IPS-18a (cell line): Measurements from ENCODE around the gene DMRTB1.

Experiments used
- H3K27ac ChIP-seq: one replicate; pipeline ENCODE4 v1.5.1; 2013; ENCODE audit warnings: low read length
- H3K27me3 ChIP-seq: one replicate; pipeline ENCODE4 v1.6.1; 2013; ENCODE audit warnings: mild to moderate bottlenecking, low read length; ENCODE audit not compliant: control insufficient read depth, insufficient read depth
- H3K36me3 ChIP-seq: one replicate; pipeline ENCODE4 v1.6.1; 2013; ENCODE audit warnings: low read depth, low read length; ENCODE audit not compliant: control insufficient read depth
- H3K4me1 ChIP-seq: one replicate; pipeline ENCODE4 v1.6.1; 2013; ENCODE audit warnings: low read depth, low read length; ENCODE audit not compliant: control insufficient read depth
- H3K4me3 ChIP-seq: one replicate; pipeline ENCODE4 v1.5.1; 2013; ENCODE audit warnings: low read length
- H3K9ac ChIP-seq: one replicate; pipeline ENCODE4 v1.6.1; 2013; ENCODE audit warnings: mild to moderate bottlenecking, low read length, moderate library complexity
- H3K9me3 ChIP-seq: one replicate; pipeline ENCODE4 v1.6.1; 2013; ENCODE audit warnings: low read depth, low read length; ENCODE audit not compliant: control insufficient read depth

Gene DMRTB1

GRCh38 chr1:53459321-53460175 lies at the start of gene DMRTB1:
Gene DMRTB1 (plus strand): TSS chr1:53459399. CDS start chr1:53459454, 55 bp downstream.
- Histone ChIP-seq H3K27ac (no peak within 1 kb of the TSS), H3K36me3 (no peaks in the 10 kb centered on the region), H3K4me1 (peaks cover 3% of the 10 kb centered on the region), H3K9me3 (no peaks in the 10 kb centered on the region), H3K27me3 (no peaks in the 10 kb centered on the region), H3K9ac (no peak within 1 kb of the TSS), H3K4me3 (no peak within 1 kb of the TSS)

DNA sequence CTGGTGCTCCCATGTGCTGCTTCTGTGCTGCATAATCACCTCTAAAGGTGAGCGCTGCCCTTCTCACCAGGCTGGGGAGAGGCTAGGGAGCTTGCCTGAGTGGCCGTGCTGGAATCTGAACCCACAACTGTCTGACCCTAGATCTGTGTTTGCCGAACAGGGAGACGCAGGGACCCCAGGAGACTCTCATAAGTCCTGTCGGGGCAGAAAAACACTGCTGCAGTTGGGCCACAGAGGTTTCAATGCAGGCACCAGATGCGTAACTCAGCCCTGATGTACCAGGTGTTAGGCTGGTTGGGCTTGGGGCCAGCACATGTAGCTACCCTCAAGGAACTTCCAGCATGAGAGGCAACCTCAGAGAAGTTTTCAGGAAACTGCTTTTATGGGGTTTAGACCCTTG lies 49.5 kb upstream of the DMRTB1 start:
- Histone ChIP-seq H3K36me3 (no peaks in the 10 kb centered on the region), H3K27ac (no peak overlapping the region), H3K4me1 (peaks cover 8% of the 10 kb centered on the region), H3K9me3 (no peaks in the 10 kb centered on the region), H3K4me3 (no peak overlapping the region), H3K27me3 (no peaks in the 10 kb centered on the region), H3K9ac (no peak overlapping the region)

- no peak overlapping the region for H3K4me3 ChIP-seq
- H3K27ac ChIP-seq, result no peak overlapping the region
- H3K36me3 ChIP-seq, result no peaks in the 10 kb centered on the region
- H3K27me3 ChIP-seq, result no peaks in the 10 kb centered on the region
- peaks cover 8% of the 10 kb centered on the region for H3K4me1 ChIP-seq
- H3K9ac ChIP-seq, result no peak overlapping the region
- H3K9me3 ChIP-seq, result no peaks in the 10 kb centered on the region
These were observed 49.1 kb upstream of the DMRTB1 start for GRCh38 chr1:53410100-53410541.

DNA sequence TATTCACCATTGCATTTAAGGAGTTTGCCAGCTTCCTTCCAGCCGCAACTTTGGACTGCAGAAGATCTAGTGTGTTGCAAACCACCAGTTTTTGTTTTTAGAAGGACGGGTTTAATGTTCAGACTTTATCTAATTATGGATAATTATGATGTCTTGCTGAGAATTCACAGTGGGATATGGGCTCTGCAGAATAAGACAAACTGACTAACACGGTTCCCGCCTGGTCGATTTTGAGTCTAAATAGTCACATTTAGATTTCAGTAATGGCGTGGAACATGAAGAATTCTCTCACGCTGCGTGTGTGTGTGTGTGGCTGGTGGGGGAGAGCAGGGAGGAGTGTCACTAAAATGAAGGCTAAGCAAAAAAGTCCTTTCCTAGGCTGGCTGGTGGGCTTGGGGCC lies 48.5 kb upstream of the DMRTB1 start:
- Histone ChIP-seq H3K27me3 (no peaks in the 10 kb centered on the region), H3K27ac (no peak overlapping the region), H3K4me1 (peaks cover 8% of the 10 kb centered on the region), H3K4me3 (no peak overlapping the region), H3K9me3 (no peaks in the 10 kb centered on the region), H3K36me3 (no peaks in the 10 kb centered on the region), H3K9ac (no peak overlapping the region)

DNA sequence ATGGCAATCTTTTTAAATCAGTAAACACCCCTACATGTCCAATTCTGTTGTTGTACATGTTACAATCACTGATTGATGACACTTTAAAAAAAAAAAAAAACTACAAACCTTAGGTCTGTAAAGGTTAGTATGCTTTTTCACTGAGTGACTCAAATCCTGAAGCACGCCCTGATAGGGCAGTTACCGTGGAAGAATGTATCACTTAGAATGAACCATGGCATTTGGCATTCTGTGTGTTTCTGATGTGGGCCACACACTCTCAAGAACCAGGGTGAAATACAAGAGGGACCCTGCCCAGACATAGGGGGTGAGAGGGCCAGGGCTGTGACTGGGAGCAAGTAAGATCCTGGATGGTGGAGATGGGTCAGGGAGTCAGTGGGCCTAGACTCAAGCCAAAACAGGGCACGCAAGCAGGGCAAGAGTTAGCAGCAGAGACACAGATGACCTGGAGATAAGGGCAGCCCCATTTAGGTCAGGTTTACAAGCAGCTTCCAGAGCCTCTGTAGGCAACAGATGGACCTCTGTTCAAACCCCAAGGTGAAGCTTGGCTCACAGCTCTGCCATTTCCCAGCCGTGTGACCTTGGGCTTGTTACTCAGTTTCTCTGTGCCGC lies 47.6 kb upstream of the DMRTB1 start:
- Histone ChIP-seq H3K4me1 (peaks cover 17% of the 10 kb centered on the region), H3K36me3 (no peaks in the 10 kb centered on the region), H3K27me3 (no peaks in the 10 kb centered on the region)

DNA sequence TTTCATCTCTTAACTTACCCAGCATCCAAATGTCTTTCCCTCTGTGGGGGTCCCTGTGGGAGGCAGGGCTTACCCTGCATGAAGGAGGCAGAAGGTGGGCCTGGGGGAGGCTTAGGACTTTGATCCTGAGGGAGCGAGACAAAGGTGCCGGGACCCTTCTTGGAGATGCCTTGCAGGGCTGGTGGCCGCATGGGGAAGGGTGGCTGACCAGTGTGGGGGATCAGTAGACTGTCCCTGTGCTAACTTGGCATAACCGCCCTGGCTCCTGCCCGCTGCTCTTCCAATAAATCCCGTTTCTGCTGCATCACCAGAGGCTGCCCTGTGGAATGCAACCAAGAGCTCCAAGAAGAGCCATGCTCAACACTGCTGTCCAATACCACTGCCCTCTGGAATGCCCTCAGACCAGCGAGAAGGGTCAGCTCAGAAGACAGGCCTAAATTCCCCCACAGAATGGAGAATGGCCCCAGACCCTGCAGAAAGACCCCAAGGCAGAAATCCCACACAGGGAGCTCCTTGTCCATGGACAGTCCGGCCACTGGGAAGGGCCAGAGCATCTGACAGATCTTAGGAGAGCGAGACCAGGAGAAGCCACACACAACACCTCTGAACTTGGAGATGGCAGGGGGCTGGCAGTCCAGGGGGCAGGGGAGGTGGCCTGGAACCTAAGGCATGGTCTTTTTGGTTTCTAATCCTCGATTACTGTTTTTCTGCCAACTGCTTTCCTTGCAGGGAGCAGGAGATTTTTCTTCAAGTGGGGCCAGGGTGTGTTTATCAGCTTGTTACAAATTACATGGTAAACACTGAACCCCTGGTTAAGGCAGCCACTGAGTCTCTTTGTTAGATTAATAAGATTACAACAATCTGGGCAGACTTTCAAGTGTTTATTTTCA lies 46.7 kb upstream of the DMRTB1 start:
- Histone ChIP-seq H3K27me3 (no peaks in the 10 kb centered on the region), H3K36me3 (no peaks in the 10 kb centered on the region), H3K27ac (no peak overlapping the region), H3K4me3 (no peak overlapping the region), H3K9me3 (no peaks in the 10 kb centered on the region), H3K4me1 (peaks cover 26% of the 10 kb centered on the region), H3K9ac (no peak overlapping the region)

More for the DNA sequence above, 47.6 kb upstream of the DMRTB1 start:
- Histone ChIP-seq H3K27ac (no peak overlapping the region), H3K9ac (no peak overlapping the region), H3K9me3 (no peaks in the 10 kb centered on the region), H3K4me3 (no peak overlapping the region)

DNA sequence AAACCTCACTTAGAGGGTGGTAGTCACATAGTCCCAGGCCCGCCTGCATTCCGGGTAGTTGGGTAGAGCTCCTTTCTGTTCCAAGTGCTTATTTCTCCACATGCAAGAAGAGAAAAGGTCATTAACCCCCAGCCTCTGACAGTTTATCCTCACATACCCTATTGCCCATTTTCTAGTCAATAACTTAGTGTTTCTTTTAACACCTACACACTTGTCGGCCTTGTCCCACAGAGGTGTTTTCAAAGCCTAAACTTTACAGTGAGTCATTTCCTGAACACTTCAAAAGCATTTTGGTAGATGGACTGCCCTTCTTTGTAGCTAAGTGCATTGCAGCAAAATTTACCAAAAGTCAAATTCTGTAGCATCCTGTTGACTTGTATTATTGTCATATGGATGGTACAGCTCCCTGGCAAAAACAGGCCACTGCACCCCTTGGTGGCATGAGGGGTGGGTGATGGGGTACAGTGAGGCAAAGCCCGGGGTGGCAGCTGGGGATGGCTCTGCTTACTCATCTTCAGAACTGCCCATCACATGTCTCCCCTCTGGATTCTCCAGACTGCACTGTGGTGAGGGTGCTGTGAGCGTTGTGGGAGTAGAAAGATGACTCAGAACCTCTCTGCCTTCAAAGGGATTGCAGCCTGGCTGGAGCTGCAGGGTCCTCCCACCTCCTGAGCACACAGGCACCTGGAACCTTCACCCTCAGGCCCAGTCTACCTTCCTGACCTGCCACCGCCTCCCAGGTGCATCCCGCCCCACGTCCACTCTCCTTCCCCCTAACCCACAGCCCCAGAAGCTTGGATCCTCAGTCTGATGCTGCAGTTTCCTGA lies 45.8 kb upstream of the DMRTB1 start:
- H3K27me3 ChIP-seq, result no peaks in the 10 kb centered on the region
- no peaks in the 10 kb centered on the region for H3K36me3 ChIP-seq
- H3K9ac ChIP-seq, result no peak overlapping the region
- H3K4me3 ChIP-seq, result no peak overlapping the region
- H3K9me3 ChIP-seq, result no peaks in the 10 kb centered on the region
- H3K27ac ChIP-seq, result no peak overlapping the region
- peaks cover 31% of the 10 kb centered on the region for H3K4me1 ChIP-seq

DNA sequence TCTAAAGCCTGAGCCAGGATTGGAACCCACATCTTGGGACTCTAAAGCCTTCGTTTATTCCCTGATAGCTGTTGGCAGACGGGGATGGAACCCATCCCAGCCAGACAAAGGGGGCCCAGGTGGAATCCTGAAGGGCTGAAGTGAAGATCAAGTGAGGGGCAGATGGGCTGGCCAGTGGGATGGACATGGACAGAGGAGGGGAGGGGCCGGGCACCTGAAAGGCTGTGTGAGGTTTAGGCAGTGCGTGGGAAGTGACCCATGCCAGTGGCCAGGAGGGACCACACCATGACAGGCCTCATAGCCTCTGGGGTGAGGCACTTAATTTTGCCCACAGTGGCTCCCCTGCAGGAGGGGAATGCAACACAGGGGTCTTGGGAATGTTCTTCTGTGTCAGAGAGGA lies 44.6 kb upstream of the DMRTB1 start:
- H3K4me3 ChIP-seq, result no peak overlapping the region
- H3K9me3 ChIP-seq, result no peaks in the 10 kb centered on the region
- H3K27me3 ChIP-seq, result no peaks in the 10 kb centered on the region
- H3K36me3 ChIP-seq, result no peaks in the 10 kb centered on the region
- H3K4me1 ChIP-seq, result peaks cover 38% of the 10 kb centered on the region
- no peak overlapping the region for H3K9ac ChIP-seq
- no peak overlapping the region for H3K27ac ChIP-seq

DNA sequence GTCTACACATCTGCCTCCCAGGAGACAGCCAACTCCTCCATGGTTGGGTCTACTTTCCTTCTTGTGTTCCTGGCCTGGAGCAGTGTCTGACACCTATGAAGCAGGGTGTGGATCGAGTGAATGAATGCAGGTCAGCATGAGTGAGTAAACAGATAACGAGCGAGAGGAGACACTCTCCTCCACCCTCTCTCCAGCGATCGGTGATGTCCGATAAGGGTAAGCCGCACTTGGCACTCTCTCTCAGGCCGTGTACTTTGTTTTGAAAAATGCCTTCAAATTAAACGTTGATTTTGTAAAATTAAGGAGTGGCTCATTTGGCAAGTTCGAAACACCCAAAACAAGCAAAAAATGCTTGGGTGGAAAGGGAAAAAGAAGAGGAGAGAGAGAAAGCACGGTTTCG lies 43.8 kb upstream of the DMRTB1 start:
- H3K27me3 ChIP-seq, result no peaks in the 10 kb centered on the region
- H3K27ac ChIP-seq, result no peak overlapping the region
- no peaks in the 10 kb centered on the region for H3K36me3 ChIP-seq
- H3K9me3 ChIP-seq, result no peaks in the 10 kb centered on the region
- no peak overlapping the region for H3K4me3 ChIP-seq
- no peak overlapping the region for H3K9ac ChIP-seq
- H3K4me1 ChIP-seq, result peaks cover 32% of the 10 kb centered on the region

DNA sequence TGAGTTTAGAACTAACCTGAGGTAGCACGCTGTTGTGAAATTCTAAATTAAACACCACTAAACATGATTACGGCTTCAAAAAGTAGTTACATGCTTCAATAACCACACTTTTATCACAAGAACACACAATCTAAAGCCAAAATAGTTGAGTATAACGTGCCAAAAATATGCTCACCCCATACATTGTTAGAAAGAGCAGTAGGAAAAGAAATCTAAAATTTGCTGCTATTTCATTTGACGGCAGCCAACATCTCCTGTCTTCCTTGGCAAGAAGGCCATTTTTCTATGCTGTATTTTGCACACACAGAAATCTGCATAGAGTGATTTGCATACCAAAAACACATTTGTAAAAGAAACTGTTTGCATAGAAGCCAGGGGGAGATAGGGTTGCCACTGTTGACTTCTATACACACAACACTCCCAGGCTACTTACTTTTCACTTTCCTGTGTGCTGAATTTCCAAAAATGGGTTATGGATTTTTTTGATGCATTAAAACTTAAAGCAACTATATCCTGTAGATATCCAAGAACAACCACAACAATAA lies 42.9 kb upstream of the DMRTB1 start:
- peaks cover 9% of the 10 kb centered on the region for H3K9me3 ChIP-seq
- no peak overlapping the region for H3K27ac ChIP-seq
- no peaks in the 10 kb centered on the region for H3K27me3 ChIP-seq
- peak overlapping the region; percentile 28 for H3K4me3 ChIP-seq
- no peak overlapping the region for H3K9ac ChIP-seq
- no peaks in the 10 kb centered on the region for H3K36me3 ChIP-seq
- peaks cover 30% of the 10 kb centered on the region for H3K4me1 ChIP-seq
